ENCODE data around the gene GREB1. TPM values are rescaled to one million over a fixed set of nuclear protein-coding genes. Genes with fewer than 3 reads are reported as not detected.

GREB1 gene
- total and polyA plus RNA-seq, 2 of the 13 experiments (the other 11 are each of a cell fraction or from before 2014, with no cell fraction given): 31.3 to 61.2 TPM

DNA sequence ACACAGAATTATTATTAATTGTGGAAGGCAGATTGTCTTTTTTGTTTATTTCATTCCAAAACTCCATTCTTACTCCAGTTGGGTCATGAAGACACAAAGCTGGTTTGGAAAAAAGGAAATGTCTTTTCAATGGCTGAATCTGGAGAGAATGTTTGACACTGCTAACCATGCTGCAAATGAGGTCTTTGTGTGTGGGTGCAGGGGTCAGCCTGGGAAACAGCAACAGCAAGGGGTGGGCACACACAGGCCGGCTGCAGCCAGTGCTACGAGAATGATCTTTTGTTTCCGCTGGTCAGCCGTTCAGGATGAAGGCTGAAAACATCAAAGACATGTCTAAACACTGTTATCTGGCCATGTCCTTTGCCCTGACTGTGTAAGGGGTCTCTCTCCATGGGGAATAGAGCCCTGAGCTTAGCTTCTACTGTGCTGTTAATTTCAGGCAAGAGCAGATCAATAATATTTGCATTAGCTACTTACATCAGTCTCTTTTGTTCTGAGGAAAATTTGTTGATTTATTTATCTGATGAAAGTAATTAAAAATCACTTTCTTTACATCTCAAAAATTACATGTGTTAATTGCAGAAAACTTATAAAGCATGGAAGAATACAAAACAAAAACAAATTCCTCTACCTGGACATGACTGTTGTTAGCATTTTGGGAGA is 34.6 kb upstream of the GREB1 start (continued):
- peak; percentile 90 for TF ChIP-seq BRCA1 (CRISPR knock-in tag; IDR thresholded peaks at IDR 0.05)
- TF ChIP-seq, protein P1, sequence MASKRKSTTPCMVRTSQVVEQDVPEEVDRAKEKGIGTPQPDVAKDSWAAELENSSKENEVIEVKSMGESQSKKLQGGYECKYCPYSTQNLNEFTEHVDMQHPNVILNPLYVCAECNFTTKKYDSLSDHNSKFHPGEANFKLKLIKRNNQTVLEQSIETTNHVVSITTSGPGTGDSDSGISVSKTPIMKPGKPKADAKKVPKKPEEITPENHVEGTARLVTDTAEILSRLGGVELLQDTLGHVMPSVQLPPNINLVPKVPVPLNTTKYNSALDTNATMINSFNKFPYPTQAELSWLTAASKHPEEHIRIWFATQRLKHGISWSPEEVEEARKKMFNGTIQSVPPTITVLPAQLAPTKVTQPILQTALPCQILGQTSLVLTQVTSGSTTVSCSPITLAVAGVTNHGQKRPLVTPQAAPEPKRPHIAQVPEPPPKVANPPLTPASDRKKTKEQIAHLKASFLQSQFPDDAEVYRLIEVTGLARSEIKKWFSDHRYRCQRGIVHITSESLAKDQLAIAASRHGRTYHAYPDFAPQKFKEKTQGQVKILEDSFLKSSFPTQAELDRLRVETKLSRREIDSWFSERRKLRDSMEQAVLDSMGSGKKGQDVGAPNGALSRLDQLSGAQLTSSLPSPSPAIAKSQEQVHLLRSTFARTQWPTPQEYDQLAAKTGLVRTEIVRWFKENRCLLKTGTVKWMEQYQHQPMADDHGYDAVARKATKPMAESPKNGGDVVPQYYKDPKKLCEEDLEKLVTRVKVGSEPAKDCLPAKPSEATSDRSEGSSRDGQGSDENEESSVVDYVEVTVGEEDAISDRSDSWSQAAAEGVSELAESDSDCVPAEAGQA (IDR thresholded peaks at IDR 0.05; ENCODE audit: low read depth): peak; percentile 67; the same call in 1 of the 2 replicates
- TF ChIP-seq, protein P1 (CRISPR knock-in tag; IDR thresholded peaks at IDR 0.05; ENCODE audit: borderline replicate concordance): peak; percentile 18; the same call in 1 of the 2 replicates
- TF ChIP-seq HDAC2 (CRISPR knock-in tag; IDR thresholded peaks at IDR 0.05): peak; percentile 99
- no peak for TF ChIP-seq PCBP2 (optimal IDR thresholded peaks at IDR 0.05; ENCODE audit: low read depth, low read length, poor library complexity, severe bottlenecking)
- TF ChIP-seq FLYWCH1 (CRISPR knock-in tag; IDR thresholded peaks at IDR 0.05): no peak; the same call in 1 of the 2 replicates
- no peak for TF ChIP-seq KLF13 (CRISPR knock-in tag; IDR thresholded peaks at IDR 0.05)
- 0 out of 2 replicates have a peak, but pooled peaks have one; percentile 96 for TF ChIP-seq ZNF670 (CRISPR knock-in tag; IDR thresholded peaks at IDR 0.05; ENCODE audit: borderline replicate concordance)
- TF ChIP-seq, protein P2, sequence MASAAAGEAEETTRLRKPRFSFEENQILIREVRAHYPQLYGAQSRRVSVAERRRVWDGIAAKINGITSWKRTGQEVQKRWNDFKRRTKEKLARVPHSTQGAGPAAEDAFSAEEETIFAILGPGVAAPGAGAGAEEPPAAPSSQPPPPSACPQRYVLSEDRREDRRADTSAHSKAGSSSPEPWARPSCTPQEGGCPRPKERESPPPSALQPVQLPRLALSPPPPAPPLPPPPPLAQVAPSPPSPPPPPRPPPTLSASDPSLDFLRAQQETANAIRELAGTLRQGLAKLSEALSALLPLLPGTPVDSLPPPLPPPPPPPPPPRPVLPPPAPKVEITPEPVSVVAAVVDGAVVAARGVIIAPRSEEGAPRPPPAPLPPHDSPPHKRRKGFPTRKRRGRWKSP (CRISPR knock-in tag; IDR thresholded peaks at IDR 0.05): peak; percentile 82
- TF ChIP-seq TARDBP (CRISPR knock-in tag; IDR thresholded peaks at IDR 0.05): peak; percentile 97
- TF ChIP-seq, protein P3, sequence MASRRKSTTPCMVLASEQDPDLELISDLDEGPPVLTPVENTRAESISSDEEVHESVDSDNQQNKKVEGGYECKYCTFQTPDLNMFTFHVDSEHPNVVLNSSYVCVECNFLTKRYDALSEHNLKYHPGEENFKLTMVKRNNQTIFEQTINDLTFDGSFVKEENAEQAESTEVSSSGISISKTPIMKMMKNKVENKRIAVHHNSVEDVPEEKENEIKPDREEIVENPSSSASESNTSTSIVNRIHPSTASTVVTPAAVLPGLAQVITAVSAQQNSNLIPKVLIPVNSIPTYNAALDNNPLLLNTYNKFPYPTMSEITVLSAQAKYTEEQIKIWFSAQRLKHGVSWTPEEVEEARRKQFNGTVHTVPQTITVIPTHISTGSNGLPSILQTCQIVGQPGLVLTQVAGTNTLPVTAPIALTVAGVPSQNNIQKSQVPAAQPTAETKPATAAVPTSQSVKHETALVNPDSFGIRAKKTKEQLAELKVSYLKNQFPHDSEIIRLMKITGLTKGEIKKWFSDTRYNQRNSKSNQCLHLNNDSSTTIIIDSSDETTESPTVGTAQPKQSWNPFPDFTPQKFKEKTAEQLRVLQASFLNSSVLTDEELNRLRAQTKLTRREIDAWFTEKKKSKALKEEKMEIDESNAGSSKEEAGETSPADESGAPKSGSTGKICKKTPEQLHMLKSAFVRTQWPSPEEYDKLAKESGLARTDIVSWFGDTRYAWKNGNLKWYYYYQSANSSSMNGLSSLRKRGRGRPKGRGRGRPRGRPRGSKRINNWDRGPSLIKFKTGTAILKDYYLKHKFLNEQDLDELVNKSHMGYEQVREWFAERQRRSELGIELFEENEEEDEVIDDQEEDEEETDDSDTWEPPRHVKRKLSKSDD (CRISPR knock-in tag; IDR thresholded peaks at IDR 0.05; ENCODE audit: low read depth): peak; percentile 96
- TF ChIP-seq, protein P4, sequence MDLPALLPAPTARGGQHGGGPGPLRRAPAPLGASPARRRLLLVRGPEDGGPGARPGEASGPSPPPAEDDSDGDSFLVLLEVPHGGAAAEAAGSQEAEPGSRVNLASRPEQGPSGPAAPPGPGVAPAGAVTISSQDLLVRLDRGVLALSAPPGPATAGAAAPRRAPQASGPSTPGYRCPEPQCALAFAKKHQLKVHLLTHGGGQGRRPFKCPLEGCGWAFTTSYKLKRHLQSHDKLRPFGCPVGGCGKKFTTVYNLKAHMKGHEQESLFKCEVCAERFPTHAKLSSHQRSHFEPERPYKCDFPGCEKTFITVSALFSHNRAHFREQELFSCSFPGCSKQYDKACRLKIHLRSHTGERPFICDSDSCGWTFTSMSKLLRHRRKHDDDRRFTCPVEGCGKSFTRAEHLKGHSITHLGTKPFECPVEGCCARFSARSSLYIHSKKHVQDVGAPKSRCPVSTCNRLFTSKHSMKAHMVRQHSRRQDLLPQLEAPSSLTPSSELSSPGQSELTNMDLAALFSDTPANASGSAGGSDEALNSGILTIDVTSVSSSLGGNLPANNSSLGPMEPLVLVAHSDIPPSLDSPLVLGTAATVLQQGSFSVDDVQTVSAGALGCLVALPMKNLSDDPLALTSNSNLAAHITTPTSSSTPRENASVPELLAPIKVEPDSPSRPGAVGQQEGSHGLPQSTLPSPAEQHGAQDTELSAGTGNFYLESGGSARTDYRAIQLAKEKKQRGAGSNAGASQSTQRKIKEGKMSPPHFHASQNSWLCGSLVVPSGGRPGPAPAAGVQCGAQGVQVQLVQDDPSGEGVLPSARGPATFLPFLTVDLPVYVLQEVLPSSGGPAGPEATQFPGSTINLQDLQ (CRISPR knock-in tag; IDR thresholded peaks at IDR 0.05): peak; percentile 73
- no peak for TF ChIP-seq FOXA1 (IDR thresholded peaks at IDR 0.05)
- TF ChIP-seq FOXA1 (CRISPR knock-in tag; IDR thresholded peaks at IDR 0.05): peak; percentile 93
- peak; percentile 38; the same call in 1 of the 2 replicates for TF ChIP-seq XBP1 (CRISPR knock-in tag; IDR thresholded peaks at IDR 0.05)
- TF ChIP-seq PRPF4 (IDR thresholded peaks at IDR 0.05; ENCODE audit: low read depth, low read length, poor library complexity, severe bottlenecking): no peak

Data from HepG2 (cell line).